NB4 (cell line): ENCODE data around the gene GALNT9.

Experiments
- CTCF ChIP-seq: IDR thresholded peaks from one replicate; pipeline ENCODE4 v1.5.1; 2012; ENCODE audit warnings: low read depth, low read length
- MAX ChIP-seq: IDR thresholded peaks from 2 replicates; pipeline ENCODE4 v1.6.1; 2011; ENCODE audit warnings: low read depth, low read length
- MYC ChIP-seq: IDR thresholded peaks from 2 replicates; pipeline ENCODE4 v1.6.1; 2011; ENCODE audit warnings: low read depth, low read length
- POLR2A ChIP-seq: IDR thresholded peaks from 2 replicates; pipeline ENCODE4 v1.6.1; 2011; ENCODE audit warnings: mild to moderate bottlenecking; ENCODE audit not compliant: insufficient read length; ENCODE audit errors: extremely low read depth

- no peak for TF ChIP-seq MAX
- TF ChIP-seq CTCF = no peak
- TF ChIP-seq POLR2A = no peak
- no peak for TF ChIP-seq MYC
These were observed 65.8 kb downstream of the GALNT9 start for GRCh38 chr12:132263451-132264049.
